ENCODE measurements around the gene LRCH1.

DNA sequence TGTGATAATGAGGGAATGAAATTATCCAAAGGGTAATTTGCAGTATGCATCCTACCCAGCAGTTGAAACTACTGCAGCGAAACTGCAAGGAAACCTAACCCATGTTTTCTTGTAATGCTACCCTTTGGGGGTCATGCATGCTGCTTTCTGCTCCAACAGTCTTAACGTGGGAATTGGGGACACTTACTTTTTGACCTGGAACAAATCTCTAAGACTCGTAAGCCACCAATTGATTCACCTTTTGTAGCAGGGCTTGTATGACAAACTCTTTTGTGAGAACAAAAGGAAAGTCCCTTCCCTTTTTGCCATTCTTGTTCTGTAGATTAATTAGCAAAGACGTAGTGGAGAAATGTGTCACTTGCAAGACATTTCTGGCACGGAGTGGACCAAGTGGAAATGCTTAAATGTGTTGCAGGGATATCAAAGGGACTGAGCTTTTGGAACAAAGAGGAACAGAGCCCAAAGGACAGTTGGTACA is 27.4 kb downstream of the LRCH1 start:
- TF ChIP-seq, protein P1, sequence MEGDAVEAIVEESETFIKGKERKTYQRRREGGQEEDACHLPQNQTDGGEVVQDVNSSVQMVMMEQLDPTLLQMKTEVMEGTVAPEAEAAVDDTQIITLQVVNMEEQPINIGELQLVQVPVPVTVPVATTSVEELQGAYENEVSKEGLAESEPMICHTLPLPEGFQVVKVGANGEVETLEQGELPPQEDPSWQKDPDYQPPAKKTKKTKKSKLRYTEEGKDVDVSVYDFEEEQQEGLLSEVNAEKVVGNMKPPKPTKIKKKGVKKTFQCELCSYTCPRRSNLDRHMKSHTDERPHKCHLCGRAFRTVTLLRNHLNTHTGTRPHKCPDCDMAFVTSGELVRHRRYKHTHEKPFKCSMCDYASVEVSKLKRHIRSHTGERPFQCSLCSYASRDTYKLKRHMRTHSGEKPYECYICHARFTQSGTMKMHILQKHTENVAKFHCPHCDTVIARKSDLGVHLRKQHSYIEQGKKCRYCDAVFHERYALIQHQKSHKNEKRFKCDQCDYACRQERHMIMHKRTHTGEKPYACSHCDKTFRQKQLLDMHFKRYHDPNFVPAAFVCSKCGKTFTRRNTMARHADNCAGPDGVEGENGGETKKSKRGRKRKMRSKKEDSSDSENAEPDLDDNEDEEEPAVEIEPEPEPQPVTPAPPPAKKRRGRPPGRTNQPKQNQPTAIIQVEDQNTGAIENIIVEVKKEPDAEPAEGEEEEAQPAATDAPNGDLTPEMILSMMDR (IDR thresholded peaks at IDR 0.05) = no peak
- no peak for TF ChIP-seq POLR2A (IDR thresholded peaks at IDR 0.05; ENCODE audit: low read depth)

Data from esophagus muscularis mucosa (tissue), 3 donors.